Activated CD4-positive, CD25-positive, alpha-beta regulatory T cell treated with anti-CD3 and anti-CD28 coated beads, Interleukin-2, amount 50 U/mL, for 16 hours (primary cell): Measurements from ENCODE around the gene SLAMF6.
"Not testable (repeated sequence)": the region's sequence is repeated elsewhere in the genome, so short reads cannot be mapped to it uniquely, and the experiment has no call there.

ENCODE experiments used
- DNase-seq: peaks from one replicate; pipeline ENCODE4 v3.0.0-alpha.2; 2020; ENCODE audit warnings: low read depth, low spot score

SLAMF6 gene

GRCh38 chr1:160542303-160542945 is 19.4 kb upstream of the SLAMF6 start:
- DNase-seq: no peak

GRCh38 chr1:160541622-160542302 is 18.7 kb upstream of the SLAMF6 start:
- DNase-seq: no peak

- DNase-seq: no peak
Observed at GRCh38 chr1:160540859-160541233, 17.8 kb upstream of the SLAMF6 start.

- DNase-seq: no peak
Observed at GRCh38 chr1:160539990-160540858, 17.2 kb upstream of the SLAMF6 start.

- DNase-seq: no peak
Observed at GRCh38 chr1:160539684-160539989, 16.6 kb upstream of the SLAMF6 start.

- no peak for DNase-seq
Observed at GRCh38 chr1:160538985-160539651, 16.1 kb upstream of the SLAMF6 start.

GRCh38 chr1:160537714-160538665 is 14.9 kb upstream of the SLAMF6 start:
- no peak for DNase-seq

- DNase-seq: no peak
Observed at GRCh38 chr1:160534823-160535605, 12.0 kb upstream of the SLAMF6 start.

GRCh38 chr1:160532557-160532813 is 9.4 kb upstream of the SLAMF6 start:
- DNase-seq: not testable (repeated sequence)

- not testable (repeated sequence) for DNase-seq
Observed at GRCh38 chr1:160531809-160532556, 8.9 kb upstream of the SLAMF6 start.

- not testable (repeated sequence) for DNase-seq
Observed at GRCh38 chr1:160529401-160529952, 6.4 kb upstream of the SLAMF6 start.

GRCh38 chr1:160523789-160524188 is 734 bp upstream of the SLAMF6 start:
- DNase-seq: not testable (repeated sequence)

GRCh38 chr1:160522136-160522535 is 919 bp downstream of the SLAMF6 start:
- DNase-seq: no peak

GRCh38 chr1:160521554-160521953 is 1.5 kb downstream of the SLAMF6 start:
- no peak for DNase-seq

GRCh38 chr1:160520999-160521398 is 2.1 kb downstream of the SLAMF6 start:
- DNase-seq: no peak

- DNase-seq: no peak
Observed at GRCh38 chr1:160520582-160520981, 2.5 kb downstream of the SLAMF6 start.

- no peak for DNase-seq
Observed at GRCh38 chr1:160519642-160520435, 3.2 kb downstream of the SLAMF6 start.

- DNase-seq: not testable (repeated sequence)
Observed at GRCh38 chr1:160517519-160517918, 5.5 kb downstream of the SLAMF6 start.

- not testable (repeated sequence) for DNase-seq
Observed at GRCh38 chr1:160515908-160516307, 7.1 kb downstream of the SLAMF6 start.
